SKM-1 treated with dmso at 0.1 percent for 144 hours (cell line): ENCODE measurements around the gene NIPBL.
"Not testable (repeated sequence)": the region's sequence is repeated elsewhere in the genome, so short reads cannot be mapped to it uniquely, and the experiment has no call there.

ENCODE experiments used
- DNase-seq: peaks from one replicate; lab custom pipeline; 2025; ENCODE audit not compliant: unreplicated experiment; lab: John Stamatoyannopoulos, UW

Gene NIPBL

DNA sequence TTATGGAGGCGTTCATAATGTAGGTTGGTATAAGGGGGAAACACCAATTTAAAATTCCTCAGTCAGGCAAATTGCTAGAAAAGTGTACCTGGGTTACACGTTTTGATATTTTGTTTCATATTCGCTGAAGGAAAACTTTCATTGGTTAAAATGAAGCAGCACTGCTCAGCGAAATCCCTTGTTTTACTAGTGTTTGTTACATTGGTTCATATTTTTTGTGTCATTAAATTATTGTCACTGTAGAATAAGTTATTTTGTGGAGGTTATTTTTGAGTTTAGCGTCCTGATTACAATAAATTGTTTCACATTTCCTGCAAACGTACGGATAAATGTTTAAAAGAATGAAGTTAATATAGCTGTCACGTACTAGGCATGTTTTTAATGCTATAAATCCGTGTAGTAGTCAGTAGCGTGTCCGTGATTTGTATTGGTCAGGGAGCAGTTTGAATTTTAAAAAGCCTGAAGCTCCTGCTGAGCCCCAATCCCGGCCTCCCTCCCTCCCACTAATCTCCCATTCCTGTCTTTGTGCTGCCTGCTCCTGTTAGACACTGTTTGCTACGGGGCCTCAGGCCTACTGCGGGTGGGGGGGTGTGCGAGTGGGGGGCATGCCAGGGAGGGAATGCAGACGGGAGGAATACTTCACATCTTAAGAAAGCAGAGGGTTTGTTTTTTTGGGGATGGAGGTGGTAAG, 2.0 kb downstream of the NIPBL start:
- DNase-seq = no peak

DNA sequence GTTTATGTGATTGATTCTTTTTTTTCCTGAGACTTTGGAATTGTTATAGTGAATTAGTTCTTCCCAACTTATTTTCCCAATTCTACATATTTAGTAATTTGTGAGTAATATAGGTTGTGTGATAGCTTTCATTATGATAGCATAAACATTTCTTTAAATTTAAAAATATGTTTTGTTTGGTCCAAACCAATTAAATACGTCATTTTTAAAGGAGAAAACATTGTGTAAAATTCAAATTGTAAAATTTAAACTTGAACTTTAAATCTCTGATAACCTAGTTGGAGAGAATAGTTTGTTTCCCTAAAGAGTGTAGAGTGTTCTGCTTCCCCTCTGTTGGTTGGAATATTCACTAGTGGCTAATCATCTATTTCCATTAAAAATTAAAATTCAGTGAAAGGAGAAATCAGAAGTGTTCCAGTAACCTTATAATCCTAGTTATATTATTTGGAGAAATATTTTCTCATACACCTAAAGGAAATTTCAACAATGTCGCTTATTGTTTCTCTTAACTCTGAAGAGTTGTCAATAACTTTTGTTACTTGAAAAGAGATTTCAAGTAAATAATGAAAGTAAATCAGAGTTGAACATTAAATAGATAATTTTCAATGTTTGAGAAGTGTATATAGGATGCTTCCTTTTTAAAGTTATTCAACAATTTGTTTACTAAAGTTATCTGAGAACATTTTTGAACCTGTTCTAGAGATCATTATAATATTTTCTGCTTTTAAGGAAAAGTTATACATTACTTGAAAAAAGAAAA, 2.9 kb downstream of the NIPBL start:
- DNase-seq = no peak

DNA sequence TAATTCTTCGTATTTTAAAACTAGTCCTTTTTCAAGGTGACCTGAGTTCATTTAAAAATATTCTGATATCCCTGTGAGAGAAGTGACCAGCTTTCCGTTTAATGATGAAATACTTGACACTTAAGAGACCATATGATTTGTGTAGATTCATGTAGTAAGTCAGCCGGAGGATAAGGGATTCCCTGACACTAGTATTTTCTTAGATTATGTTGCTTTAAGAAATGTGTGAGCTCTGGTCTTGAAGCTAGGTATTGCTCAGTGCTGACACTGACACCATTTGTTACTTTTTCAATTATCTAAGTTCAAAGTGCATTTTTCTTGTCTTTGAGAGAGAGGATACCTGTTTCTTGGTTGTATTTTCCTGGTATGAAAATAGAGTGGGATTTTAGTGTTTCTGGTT, 4.2 kb downstream of the NIPBL start:
- no peak for DNase-seq

DNA sequence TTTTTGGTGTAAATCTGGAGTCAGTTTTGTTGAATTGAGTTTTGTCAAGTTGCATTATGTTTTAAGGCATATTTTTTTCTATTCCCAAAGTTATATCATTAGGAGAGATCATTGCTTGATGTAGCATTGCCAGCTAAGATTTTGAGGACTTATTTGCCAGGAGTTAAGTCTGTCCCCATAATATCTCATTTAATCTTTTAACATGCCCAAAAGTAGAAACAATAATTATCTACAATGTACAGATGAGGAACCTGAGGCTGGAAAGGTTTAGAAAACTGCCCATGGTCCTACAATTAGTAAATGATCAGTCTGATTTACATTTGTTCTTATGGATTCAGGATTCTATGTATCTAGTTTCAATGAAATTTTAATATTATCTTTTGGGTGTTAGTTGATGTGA, 4.7 kb downstream of the NIPBL start:
- no peak for DNase-seq

DNA sequence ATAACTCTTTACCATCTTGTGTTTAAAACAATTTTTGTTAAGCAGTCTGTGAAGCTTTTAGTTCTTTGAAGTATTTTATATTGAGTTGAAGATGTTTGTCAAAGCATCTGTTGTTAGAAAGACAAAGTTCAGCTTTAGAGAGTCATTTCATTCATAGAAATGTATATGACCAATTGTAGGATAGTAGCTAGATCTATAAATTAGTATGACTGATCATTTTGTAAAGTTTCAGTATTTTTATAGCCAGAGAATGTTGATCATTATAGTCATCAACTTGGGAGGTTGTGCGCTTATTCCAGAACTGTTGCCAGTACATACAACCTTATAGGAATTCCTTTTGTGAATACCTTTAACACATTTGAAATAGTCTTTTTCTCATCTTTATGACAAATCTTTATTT, 5.2 kb downstream of the NIPBL start:
- no peak for DNase-seq

DNA sequence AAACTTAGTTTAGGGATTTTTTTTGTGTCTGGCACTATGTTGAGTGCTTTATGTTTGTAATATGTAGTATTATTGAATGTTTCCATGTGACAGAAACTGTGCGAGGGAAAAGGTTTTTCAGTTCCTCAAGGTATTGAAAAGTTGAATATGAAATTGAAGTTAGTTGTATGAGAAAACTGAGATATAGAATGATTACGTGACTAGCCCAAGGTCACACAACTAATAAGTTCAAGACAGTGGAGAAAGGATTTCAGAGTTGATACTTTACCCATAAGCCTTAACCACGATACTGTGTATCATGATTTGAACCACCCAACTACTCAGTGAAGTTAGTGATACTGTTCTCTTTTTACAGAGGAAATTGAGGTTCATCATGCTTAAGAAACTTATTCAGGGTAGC, 5.7 kb downstream of the NIPBL start:
- no peak for DNase-seq

DNA sequence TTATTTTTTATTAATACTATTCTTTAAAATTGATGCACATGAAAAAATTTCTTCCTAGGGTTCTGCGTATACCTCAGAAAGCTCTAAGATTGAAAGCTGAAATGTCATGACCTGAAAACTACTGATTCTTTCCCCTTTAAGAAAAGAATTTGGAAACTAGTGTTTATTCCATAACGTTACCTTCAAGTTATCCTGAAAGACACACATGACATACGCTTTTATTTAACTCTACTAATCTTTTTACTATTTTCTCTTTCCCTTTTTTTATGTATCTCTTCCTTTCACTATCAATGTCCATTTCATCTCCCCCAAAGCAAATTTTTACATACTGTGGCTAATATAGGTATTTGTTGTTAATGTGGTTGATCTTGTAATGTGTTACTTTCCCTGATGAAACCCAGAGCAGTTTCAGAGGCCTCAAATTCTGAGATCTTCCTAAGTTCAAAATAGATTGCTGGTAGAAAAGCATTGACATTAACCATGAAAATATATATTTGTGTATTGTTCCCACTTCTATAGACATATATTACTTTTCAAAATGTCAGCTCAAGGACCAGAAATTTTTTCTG, 7.4 kb downstream of the NIPBL start:
- no peak for DNase-seq

DNA sequence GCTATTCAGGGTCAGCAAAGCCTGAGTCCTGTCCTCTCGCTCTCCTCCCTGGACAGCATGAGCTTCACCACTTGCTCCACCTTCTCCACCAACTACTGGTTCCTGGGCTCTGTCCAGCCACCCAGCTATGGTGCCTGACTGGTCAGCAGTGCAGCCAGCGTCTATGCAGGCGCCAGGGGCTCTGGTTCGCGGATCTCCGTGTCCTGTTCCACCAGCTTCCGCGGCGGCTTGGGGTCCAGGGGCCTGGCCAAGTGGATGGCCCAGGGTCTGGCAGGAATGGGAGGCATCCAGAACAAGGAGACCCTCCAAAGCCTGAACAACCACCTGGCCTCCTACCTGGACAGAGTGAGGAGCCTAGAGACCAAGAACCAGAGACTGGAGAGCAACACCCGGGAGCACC, 8.6 kb downstream of the NIPBL start:
- no peak for DNase-seq

DNA sequence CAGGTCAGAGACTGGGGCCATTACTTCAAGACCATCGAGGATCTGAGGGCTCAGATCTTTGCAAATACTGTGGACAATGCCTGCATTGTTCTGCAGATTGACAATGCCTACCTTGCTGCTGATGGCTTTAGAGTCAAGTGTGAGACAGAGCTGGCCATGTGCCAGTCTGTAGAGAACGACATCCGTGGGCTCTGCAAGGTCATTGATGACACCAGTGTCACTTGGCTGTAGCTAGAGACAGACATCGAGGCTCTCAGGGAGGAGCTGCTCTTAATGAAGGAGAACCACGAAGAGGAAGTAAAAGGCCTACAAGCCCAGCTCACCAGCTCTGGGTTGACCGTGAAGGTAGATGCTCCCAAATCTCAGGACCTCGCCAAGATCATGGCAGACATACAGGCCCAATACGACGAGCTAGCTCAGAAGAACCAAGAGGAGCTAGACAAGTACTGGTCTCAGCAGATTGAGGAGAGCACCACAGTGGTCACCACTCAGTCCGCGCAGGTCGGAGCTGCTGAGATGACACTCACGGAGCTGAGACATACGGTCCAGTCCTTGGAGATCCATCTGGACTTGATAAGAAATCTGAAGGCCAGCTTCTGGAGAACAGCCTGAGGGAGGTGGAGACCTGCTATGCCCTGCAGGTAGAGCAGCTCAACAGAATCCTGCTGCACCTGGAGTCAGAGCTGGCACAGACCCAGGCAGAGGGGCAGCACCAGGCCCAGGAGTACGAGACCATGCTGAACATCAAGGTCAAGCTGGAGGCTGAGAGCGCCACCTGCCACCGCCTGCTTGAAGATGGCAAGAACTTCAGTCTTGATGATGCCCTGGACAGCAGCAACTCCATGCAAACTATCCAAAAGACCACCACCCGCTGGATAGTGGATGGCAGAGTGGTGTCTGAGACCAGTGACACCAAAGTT, 9.3 kb downstream of the NIPBL start:
- peak; percentile 30 for DNase-seq

DNA sequence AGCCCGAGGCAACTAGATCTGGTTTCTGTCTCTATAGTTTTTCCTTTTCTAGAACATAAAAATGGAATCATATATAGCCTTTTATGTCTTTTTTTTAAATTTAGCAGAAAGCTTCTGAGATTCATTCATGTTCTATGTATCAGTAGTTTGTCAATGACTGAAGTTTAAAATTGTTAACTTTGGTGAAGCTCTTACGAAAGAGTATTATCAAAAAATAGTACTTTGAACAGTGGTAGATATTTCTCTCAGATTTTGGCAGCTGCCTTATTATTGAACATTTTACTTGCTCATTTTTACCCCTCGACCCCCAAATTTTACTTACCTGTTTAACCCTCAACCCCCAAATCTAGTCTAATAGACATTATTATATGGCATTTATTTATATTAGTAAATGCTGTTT, 10.2 kb downstream of the NIPBL start:
- no peak for DNase-seq

DNA sequence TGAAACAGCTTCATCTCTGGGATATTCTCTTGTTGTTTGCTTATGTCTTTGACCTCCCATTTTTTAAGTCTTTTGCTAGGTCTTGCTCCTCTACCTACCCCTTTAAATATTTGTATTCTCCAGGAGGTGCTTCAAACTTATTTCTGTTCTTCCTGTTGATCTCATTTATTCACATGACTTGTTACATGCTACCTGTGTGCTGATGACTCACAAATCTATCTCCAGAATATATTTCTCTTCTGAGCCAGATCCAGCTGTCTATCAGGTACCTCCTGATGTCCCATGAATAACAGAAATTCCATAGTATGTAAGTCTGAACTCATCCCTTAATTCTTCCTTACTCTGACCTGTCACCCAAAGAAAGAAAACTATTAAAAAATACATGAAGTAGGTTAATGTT, 11.0 kb downstream of the NIPBL start:
- DNase-seq = no peak

DNA sequence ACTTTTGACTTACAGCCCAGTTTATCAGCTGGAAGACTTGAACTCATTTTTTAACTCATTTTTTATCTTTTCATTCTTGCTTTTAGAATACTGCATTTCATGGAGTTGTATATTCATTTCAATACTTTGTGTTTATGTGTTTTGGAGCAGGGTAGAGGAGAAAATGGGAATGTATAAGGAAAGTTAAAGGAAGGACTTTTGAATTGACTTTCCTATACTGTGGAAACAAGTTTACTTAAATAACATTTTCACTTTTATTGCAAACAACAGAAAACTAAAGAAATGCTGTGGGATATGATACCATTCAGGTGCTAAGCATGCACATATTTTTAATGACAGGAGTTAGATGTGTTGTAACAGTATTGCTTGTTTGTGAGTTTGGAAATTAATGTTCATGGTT, 11.7 kb downstream of the NIPBL start:
- DNase-seq = no peak

DNA sequence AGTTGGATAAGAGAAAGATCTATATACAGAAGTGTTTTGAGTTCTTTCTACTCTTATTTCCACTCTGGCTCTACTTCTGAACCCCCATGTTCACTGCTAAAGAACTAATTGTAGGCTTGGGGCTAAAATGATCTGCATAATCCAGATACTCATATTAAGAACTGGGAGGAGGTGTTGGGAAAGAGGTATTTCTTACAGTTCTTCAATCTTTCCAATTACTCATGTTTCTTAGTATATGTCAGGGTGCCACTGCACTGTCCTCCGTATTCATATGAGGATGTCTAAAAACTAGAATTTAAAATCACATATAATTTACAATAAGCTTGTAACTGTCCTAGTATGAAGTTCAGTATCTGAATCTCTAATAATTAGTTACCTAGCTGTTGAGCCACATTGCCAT, 12.7 kb downstream of the NIPBL start:
- no peak for DNase-seq

DNA sequence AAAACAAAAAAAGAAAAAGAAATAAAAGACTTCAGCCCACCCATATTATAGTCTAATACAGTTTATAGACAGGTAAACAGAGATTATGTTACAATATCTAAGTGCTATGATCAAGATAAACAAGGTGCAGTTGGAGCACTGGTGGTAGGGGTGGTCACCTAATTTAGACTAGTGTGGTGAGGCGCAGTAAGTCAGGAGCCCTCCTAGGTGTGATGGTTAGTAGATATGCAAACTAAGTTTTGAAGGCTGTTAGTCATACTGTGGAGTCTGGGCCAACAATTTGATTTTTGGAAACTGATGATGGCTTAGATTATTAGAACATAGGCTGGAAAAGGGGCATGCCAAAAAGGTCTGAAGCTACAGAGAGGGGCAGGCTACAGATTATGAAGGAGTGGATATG, 14.7 kb downstream of the NIPBL start:
- DNase-seq = no peak

DNA sequence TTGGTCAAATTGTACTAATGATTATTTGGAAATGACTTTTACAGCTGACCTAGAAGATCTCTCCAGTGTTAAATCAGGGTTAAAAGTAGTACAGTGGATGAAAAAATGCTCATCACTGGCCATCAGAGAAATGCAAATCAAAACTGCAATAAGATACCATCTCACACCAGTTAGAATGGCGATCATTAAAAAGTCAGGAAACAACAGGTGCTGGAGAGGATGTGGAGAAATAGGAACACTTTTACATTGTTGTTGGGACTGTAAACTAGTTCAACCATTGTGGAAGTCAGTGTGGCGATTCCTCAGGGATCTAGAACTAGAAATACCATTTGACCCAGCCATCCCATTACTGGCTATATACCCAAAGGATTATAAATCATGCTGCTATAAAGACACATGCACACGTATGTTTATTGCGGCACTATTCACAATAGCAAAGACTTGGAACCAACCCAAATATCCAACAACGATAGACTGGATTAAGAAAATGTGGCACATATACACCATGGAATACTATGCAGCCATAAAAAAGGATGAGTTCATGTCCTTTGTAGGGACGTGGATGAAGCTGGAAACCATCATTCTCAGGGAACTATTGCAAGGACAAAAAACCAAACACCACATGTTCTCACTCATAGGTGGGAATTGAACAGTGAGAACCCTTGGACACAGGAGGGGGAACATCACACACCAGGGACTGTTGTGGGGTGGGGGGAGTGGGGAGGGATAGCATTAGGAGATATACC, 15.7 kb downstream of the NIPBL start:
- not testable (repeated sequence) for DNase-seq

DNA sequence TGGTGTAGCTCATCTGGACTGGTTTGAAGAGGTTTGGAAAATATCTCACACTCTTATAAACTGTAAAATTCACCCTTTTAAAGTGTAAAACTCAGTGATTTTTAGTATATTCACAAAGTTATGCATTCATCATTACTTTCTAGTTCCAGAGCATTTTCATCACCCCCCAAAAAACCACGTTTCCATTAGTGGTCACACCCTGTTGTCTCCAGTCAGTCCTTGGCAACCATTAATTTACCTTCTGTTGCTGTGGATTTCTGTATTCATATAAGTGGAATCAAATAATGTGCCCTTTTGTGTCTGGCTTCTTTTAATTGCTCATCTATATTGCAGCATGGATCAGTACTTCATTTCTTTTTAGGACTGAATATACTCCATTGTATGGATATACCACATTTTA, 18.4 kb downstream of the NIPBL start:
- no peak for DNase-seq

DNA sequence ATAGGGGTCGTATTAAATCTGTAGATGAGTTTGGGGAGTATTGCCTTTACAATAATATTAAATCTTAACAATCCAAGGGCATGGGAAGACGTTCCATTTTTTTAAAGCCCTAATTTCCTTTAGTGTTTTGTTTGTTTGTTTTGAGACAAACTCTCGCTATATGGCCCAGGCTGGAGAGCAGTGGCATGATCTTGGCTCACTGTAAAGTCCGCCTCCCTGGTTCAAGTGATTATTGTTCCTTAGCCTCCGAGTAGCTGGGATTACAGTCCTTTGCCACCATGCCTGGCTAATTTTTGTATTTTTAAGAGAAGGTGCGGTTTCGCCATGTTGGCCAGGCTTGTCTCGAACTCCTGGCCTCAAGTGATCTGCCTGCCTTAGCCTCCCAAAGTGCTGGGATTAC, 19.9 kb downstream of the NIPBL start:
- no peak for DNase-seq

DNA sequence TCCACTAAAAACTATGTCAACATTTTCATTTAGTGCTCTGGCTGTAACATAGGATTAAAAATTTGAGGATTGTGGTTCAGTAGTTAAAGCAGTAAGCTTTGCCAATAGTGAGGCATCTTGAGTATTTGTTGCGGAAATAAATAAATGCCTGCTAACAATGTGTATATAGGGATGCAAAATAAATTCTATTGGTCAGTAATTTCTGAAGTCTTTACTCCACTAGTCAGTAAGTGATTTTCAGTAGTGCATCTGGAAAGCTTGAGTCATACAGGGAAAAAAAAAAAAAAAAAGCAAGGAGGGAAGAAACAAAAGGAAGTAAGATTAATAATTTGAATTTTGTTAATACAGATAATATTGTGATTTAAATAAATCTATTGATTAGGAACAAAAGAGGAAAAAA, 21.0 kb downstream of the NIPBL start:
- no peak for DNase-seq

DNA sequence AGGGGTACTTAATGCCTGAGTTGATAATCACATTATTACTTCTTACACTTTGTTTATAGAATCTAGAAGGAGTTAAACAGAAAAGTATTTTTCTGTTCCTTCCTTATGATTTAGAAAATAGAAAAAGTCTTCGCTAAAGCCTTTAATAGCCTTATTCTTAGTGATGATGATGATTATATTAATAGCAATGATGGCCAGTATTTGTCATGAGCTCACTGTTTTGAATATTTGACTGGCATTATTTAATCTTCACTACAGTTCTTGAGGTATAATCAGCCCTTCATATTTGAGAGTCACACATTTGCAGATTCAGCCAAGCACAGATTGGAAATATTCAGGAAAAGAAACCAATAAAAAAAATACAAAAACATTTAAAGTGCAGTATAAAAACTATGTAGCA, 23.3 kb downstream of the NIPBL start:
- no peak for DNase-seq

DNA sequence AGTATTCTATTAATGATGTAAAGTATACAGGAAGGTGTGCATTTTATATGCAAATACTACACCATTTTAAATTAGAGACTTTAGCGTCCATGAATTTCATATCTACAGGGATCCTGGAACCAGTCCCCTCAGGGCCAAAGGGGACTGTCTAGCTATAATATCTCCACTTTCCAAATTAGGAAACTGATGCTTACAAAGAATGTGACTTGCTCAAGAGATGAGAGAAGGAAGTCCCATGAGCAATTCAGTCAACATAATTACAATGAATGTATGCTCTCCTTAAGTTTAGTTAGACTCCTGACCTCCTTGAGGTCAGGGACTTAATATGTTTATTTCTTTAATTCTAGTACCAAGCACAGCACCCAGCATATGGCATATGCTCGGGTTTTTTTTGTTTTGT, 23.7 kb downstream of the NIPBL start:
- no peak for DNase-seq

DNA sequence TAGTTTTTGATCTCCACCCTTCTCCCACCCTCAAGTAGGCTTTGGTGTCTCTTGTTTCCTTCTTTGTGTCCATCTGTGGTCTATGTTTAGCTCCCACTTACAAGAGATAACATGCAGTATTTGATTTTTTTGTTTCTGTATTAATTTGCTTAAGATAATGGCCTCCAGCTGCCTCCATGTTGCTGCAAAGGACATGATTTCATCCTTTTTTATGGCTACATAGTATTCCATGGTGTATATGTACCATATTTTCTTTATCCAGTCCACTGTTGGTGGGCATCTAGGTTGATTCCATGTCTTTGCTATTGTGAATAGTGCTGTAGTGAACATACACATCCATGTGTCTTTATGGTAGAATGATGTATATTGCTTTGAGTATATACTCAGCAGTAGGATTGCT, 24.5 kb downstream of the NIPBL start:
- not testable (repeated sequence) for DNase-seq
